K562 (cell line): ENCODE measurements around the gene KCP. TPM values are rescaled to one million over a fixed set of nuclear protein-coding genes. Genes with fewer than 3 reads are reported as not detected.

Experiments
- ATAC-seq: fragments of 200-7000 bp; cut with Tn5 transposase; 3 replicates; pipeline ENCODE4 v1.9.1; 2020; ENCODE audit warnings: moderate library complexity
- BruUV-seq: library from RNA; stranded (reverse); fragments of 400-500 nt; replicated peaks from 2 replicates; lab custom pipeline; 2021; lab: Mats Ljungman, UMichigan
- CTCF ChIA-PET: fragments of 300-600 bp; formaldehyde crosslinking; extraction: SDS; loops from one replicate; lab custom pipeline; 2021; ENCODE audit warnings: low intra/inter-chr PET ratio; lab: Yijun Ruan, JAX
- POLR2A ChIA-PET: fragments of 300-600, 350-650 bp; sonication (Branson Sonifier 250); formaldehyde crosslinking; extraction: SDS; loops from one replicate; lab custom pipeline; 2021; ENCODE audit warnings: antibody characterized with exemption, inconsistent platforms; lab: Yijun Ruan, JAX
- DNase-seq, 4 experiments: peaks; one replicate each; pipeline versions ENCODE4 v3.0.0 to v3.0.0-alpha.2; 2011 to 2018; ENCODE audit warnings: low spot score in 3 of 4, mixed read lengths in 3 of 4; ENCODE audit errors: extremely low read depth in 1 of 4
- FAIRE-seq: peaks from 2 replicates; lab custom pipeline; 2011; peaks lifted over from hg19 to GRCh38; lab: Jason Lieb, UNC
- H2AFZ ChIP-seq: 2 replicates; pipeline ENCODE4 v1.6.0; 2011; ENCODE audit warnings: low read depth, low read length, control low read depth, inconsistent platforms
- H3K27ac ChIP-seq: fragments of 200-600 bp; 3 replicates; pipeline ENCODE4 v1.8.0; 2011; ENCODE audit warnings: low read depth, mild to moderate bottlenecking, control low read depth, inconsistent platforms, low read length, moderate library complexity, mixed read lengths; ENCODE audit errors: extremely low read depth
- H3K27me3 ChIP-seq, 2 experiments: fragments of 300-600 bp in 1 of 2; 2 replicates in 1 of 2; 3 replicates in 1 of 2; pipeline versions ENCODE4 v1.6.0 to v1.8.0; 2011; ENCODE audit warnings: inconsistent platforms in 2 of 2, low read length in 2 of 2, mild to moderate bottlenecking in 1 of 2, mixed read lengths in 1 of 2, moderate library complexity in 1 of 2; ENCODE audit not compliant: control insufficient read depth in 2 of 2, insufficient read depth in 2 of 2
- H3K36me3 ChIP-seq: fragments of 300-600 bp; 3 replicates; pipeline ENCODE4 v1.8.0; 2011; ENCODE audit warnings: mild to moderate bottlenecking, low read length, inconsistent platforms; ENCODE audit not compliant: control insufficient read depth, insufficient read depth
- H3K4me1 ChIP-seq, 2 experiments: fragments of 200-600 bp in 1 of 2; replicated peaks in 1 of 2; 2 replicates in 1 of 2; 3 replicates in 1 of 2; pipeline versions ENCODE4 v1.5.1 to v1.8.0; 2011; ENCODE audit warnings: inconsistent platforms in 2 of 2, low read length in 2 of 2, mild to moderate bottlenecking in 1 of 2, mixed read lengths in 1 of 2, moderate library complexity in 1 of 2; ENCODE audit not compliant: control insufficient read depth in 2 of 2, insufficient read depth in 2 of 2
- H3K4me2 ChIP-seq: 2 replicates; pipeline ENCODE4 v1.6.1; 2011; ENCODE audit warnings: low read length, control low read depth, inconsistent platforms, mixed read lengths; ENCODE audit not compliant: insufficient read depth
- H3K4me3 ChIP-seq: fragments of 200-600 bp; sonication (generic), shearing (Covaris generic); 2 replicates; pipeline ENCODE4 v1.5.1; 2016; ENCODE audit warnings: control low read depth, inconsistent platforms
- H3K79me2 ChIP-seq: fragments of 200-600 bp; 3 replicates; pipeline ENCODE4 v1.8.0; 2011; ENCODE audit warnings: low read length, inconsistent platforms; ENCODE audit not compliant: control insufficient read depth, insufficient read depth
- H3K9ac ChIP-seq, 2 experiments: 2 replicates each; pipeline versions ENCODE4 v1.6.0 to v1.6.1; 2011; ENCODE audit warnings: low read depth in 2 of 2, low read length in 2 of 2, control low read depth in 1 of 2, inconsistent platforms in 1 of 2, mild to moderate bottlenecking in 1 of 2, mixed read lengths in 1 of 2; ENCODE audit not compliant: insufficient read depth in 1 of 2
- H3K9me1 ChIP-seq: one replicate; pipeline ENCODE4 v1.6.0; 2011; ENCODE audit warnings: inconsistent platforms, mild to moderate bottlenecking, low read length, moderate library complexity; ENCODE audit not compliant: control insufficient read depth, insufficient read depth
- H3K9me3 ChIP-seq: replicated peaks from 2 replicates; pipeline ENCODE4 v1.5.1; 2011; ENCODE audit warnings: low read depth, low read length, inconsistent platforms; ENCODE audit not compliant: control insufficient read depth, insufficient read depth
- H4K20me1 ChIP-seq: replicated peaks from 2 replicates; pipeline ENCODE4 v1.6.1; 2011; ENCODE audit warnings: low read length, inconsistent platforms, mixed read lengths; ENCODE audit not compliant: control insufficient read depth, insufficient read depth
- BRD9 ChIP-seq: fragments of 450-650 bp; IDR thresholded peaks from 2 replicates; pipeline ENCODE4 v1.6.1; 2018; ENCODE audit warnings: low read depth; ENCODE audit not compliant: partially characterized antibody
- GTF2F1 ChIP-seq: IDR thresholded peaks from 2 replicates; pipeline ENCODE4 v1.6.1; 2011; ENCODE audit warnings: low read depth, low read length, improper control_type of control experiment
- HDAC1 ChIP-seq, 2 experiments: fragments of 450-650 bp; IDR thresholded peaks; 2 replicates each; pipeline ENCODE4 v1.6.1; 2016 to 2017; ENCODE audit warnings: inconsistent platforms in 1 of 2, mild to moderate bottlenecking in 1 of 2, moderate library complexity in 1 of 2
- MECOM ChIP-seq: fragments of 250-450 bp; sonication (Bioruptor Pico); IDR thresholded peaks from 2 replicates; pipeline ENCODE4 v1.8.0; 2022; ENCODE audit warnings: inconsistent platforms
- MEIS2 ChIP-seq: fragments of 450-650 bp; IDR thresholded peaks from 2 replicates; pipeline ENCODE4 v1.6.1; 2014; ENCODE audit warnings: mild to moderate bottlenecking; ENCODE audit not compliant: partially characterized antibody
- MTA2 ChIP-seq: fragments of 450-650 bp; IDR thresholded peaks from 2 replicates; pipeline ENCODE4 v1.6.1; 2016; ENCODE audit warnings: low read depth
- RBM15 ChIP-seq: fragments of 200-400 bp; formaldehyde crosslinking; IDR thresholded peaks from 2 replicates; pipeline ENCODE4 v1.6.1; 2018; ENCODE audit warnings: mild to moderate bottlenecking, low read length, moderate library complexity; ENCODE audit not compliant: insufficient read depth
- RUNX1 ChIP-seq: sonication (generic); IDR thresholded peaks from 2 replicates; pipeline ENCODE4 v1.6.1; 2016; ENCODE audit warnings: antibody characterized with exemption, low read depth
- TARDBP ChIP-seq: fragments of 450-650 bp; IDR thresholded peaks from 2 replicates; pipeline ENCODE4 v1.6.1; 2016
- ZNF274 ChIP-seq: IDR thresholded peaks from 2 replicates; pipeline ENCODE4 v1.6.1; 2011; ENCODE audit warnings: low read depth, mild to moderate bottlenecking, low read length, moderate library complexity, borderline replicate concordance
- WGBS: fragments of 100-300 bp; shearing (Covaris generic); methylation state at CpG from one replicate; pipeline ENCODE4 v1.1.6; 2016; ENCODE audit warnings: low coverage, mixed read lengths; ENCODE audit not compliant: insufficient coverage; ENCODE audit errors: missing lambda C conversion rate; 5-methylcytosine and 5-hydroxymethylcytosine counted together
- in situ Hi-C: fragments of 300-500 bp; cut with MboI; formaldehyde crosslinking; loops from 4 replicates; pipeline ENCODE4 v1.15.0; 2018; ENCODE audit warnings: inconsistent platforms, mixed read lengths
- intact Hi-C: fragments of 100-400 bp; cut with micrococcal nuclease; formaldehyde crosslinking; loops from 2 replicates; pipeline ENCODE4 v1.14.2; 2022
- polyA plus RNA-seq, 8 experiments: library from polyadenylated mRNA; depleted of rRNA in 4 of 8; stranded (reverse) in 5 of 8; unstranded in 3 of 8; fragments of >200 nt; fragmentation: Nextera tagmentation in 2 of 8; fragmentation: Illumina TruSeq in 1 of 8; extraction: Ambion mirVana in 2 of 8; extraction: Trizol in 1 of 8; gene quantifications; 2 replicates each; pipeline versions ENCODE4 v1.2.1 to v1.2.3, GENCODE V29; 2011 to 2014; ENCODE audit warnings: inconsistent platforms in 1 of 8, missing spikeins in 1 of 8
- total RNA-seq, 7 experiments: library from RNA; depleted of rRNA in 6 of 7; stranded (reverse); fragments of >200 nt in 6 of 7; fragmentation: Illumina TruSeq in 2 of 7; extraction: Trizol in 2 of 7; gene quantifications; 2 replicates each; pipeline versions ENCODE4 v1.2.1 to v1.2.3, GENCODE V29; 2011 to 2021; ENCODE audit warnings: low replicate concordance in 1 of 7
- TF ChIP-seq, protein P1 (sequence below): sonication (generic); formaldehyde crosslinking; IDR thresholded peaks from 2 replicates; pipeline ENCODE4 v1.8.1; 2023; ENCODE audit warnings: mild to moderate bottlenecking, missing genetic modification reagents
- TF ChIP-seq, protein P2 (sequence below): fragments of 450-650 bp; formaldehyde crosslinking; IDR thresholded peaks from 2 replicates; pipeline ENCODE4 v1.4.0; 2020; ENCODE audit warnings: mild to moderate bottlenecking, moderate library complexity

Gene KCP
- total and polyA plus RNA-seq, 9 of the 15 experiments (the other 6 are each of a cell fraction or from before 2014, with no cell fraction given), result 0.06 to 0.17 (median 0.12) TPM; not detected in 3

DNA sequence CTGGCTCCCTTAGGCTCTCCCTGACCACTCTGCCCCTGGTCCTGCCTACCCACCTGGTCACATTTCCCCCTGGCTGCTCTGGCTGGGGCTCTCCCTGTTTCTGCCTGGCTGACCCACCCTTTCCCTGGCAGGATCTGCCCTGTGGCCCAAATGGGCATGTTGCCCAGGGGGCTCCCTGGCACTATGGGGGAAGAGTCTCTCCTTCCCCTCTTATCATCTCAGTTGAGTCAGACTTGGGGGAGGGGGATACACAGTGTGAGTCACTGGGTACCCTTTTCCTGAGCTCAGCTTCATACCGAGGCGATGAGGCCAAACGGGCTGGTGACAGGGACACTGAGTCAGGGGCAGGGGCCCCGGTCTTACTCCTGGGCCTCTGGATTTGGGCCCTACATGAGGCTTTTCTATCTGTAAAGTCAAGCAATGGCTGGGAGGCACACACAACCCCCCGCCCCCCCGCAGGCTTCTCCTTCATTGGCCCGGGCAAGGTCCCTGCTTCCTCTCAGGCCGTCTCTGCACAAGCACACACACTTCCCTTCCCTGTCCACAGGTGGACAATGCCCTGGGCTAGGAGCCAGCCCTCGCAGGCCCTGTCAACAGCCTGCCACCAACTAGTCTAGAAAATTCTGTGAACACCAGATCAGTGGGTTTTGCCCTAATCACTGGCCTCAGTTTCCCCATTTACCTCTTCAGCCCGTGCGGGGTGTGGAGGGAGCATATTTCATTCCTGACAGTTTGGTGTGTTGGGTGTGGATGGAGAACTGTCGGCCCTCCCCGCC, 80.9 kb downstream of the KCP start:
- DNase-seq (peak; percentile 50 to 74 (median 61)), ATAC-seq (no peak), FAIRE-seq (no peak)
- Histone ChIP-seq H2AFZ (peak overlapping the region; percentile 80), H3K27ac (peak overlapping the region; percentile 60), H3K4me2 (peak overlapping the region; percentile 86), H3K9me3 (no peaks in the 10 kb centered on the region), H3K4me3 (peak overlapping the region; percentile 66), H3K4me1 (peaks cover 46 to 68% of the 10 kb centered on the region in 2 experiments), H3K9me1 (no peaks in the 10 kb centered on the region), H3K36me3 (peaks cover 18% of the 10 kb centered on the region; the same call in 2 of the 3 replicates), H3K79me2 (peaks cover 46% of the 10 kb centered on the region), H3K9ac (peak overlapping the region; percentile 54 to 73), H3K27me3 (no peaks in the 10 kb centered on the region), H4K20me1 (0 out of 2 replicates have a peak, but pooled peaks cover 4% of the 10 kb centered on the region)
- intact Hi-C loops (no loop called here), in situ Hi-C loops (no loop called here)
- ChIA-PET CTCF (no interaction called here), POLR2A (interaction anchor here (0.5 to 0.9 kb wide), 3 partner anchors 20 to 36 kb away, joined by 3 to 4 read pairs (median 4); partner anchors contain the start of gene ATP6V1F)
- 7% methylated on average over 13 of the region's 13 CpGs for WGBS
- BruUV-seq, result TSS peak; percentile 31
- TF ChIP-seq RUNX1, result 0 out of 2 replicates have a peak, but pooled peaks have one; percentile 38
- 0 out of 2 replicates have a peak, but pooled peaks have one; percentile 20 for TF ChIP-seq MTA2
- no peak for TF ChIP-seq BRD9
- 0 out of 2 replicates have a peak, but pooled peaks have one; percentile 29 for TF ChIP-seq TARDBP
- TF ChIP-seq, protein P1, sequence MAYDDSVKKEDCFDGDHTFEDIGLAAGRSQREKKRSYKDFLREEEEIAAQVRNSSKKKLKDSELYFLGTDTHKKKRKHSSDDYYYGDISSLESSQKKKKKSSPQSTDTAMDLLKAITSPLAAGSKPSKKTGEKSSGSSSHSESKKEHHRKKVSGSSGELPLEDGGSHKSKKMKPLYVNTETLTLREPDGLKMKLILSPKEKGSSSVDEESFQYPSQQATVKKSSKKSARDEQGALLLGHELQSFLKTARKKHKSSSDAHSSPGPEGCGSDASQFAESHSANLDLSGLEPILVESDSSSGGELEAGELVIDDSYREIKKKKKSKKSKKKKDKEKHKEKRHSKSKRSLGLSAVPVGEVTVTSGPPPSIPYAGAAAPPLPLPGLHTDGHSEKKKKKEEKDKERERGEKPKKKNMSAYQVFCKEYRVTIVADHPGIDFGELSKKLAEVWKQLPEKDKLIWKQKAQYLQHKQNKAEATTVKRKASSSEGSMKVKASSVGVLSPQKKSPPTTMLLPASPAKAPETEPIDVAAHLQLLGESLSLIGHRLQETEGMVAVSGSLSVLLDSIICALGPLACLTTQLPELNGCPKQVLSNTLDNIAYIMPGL (CRISPR knock-in tag), result no peak
- TF ChIP-seq MECOM (CRISPR knock-in tag), result no peak
- peak; percentile 79 for TF ChIP-seq MEIS2
- no peak for TF ChIP-seq ZNF274
- no peak for TF ChIP-seq RBM15
- no peak for TF ChIP-seq GTF2F1
- TF ChIP-seq, protein P2, sequence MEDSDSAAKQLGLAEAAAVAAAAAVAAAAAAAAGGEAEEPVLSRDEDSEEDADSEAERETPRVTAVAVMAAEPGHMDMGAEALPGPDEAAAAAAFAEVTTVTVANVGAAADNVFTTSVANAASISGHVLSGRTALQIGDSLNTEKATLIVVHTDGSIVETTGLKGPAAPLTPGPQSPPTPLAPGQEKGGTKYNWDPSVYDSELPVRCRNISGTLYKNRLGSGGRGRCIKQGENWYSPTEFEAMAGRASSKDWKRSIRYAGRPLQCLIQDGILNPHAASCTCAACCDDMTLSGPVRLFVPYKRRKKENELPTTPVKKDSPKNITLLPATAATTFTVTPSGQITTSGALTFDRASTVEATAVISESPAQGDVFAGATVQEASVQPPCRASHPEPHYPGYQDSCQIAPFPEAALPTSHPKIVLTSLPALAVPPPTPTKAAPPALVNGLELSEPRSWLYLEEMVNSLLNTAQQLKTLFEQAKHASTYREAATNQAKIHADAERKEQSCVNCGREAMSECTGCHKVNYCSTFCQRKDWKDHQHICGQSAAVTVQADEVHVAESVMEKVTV (CRISPR knock-in tag), result no peak
- TF ChIP-seq HDAC1 (IDR thresholded peaks at IDR 0.05), result peak in 1 of 2 experiments; percentile 38; a peak in 1 of 4 replicates
